ENCODE results near the gene MARVELD1. TPM values are rescaled to one million over a fixed set of nuclear protein-coding genes. Genes with fewer than 3 reads are reported as not detected.

The MARVELD1 gene
- polyA plus RNA-seq, 2 of the 4 experiments (the other 2 are of a cell fraction): 29.1 to 31.7 TPM

- H3K27ac ChIP-seq: no peak overlapping the region
- POLR2A ChIA-PET: no interaction called here
- H3K9me3 ChIP-seq: no peaks in the 10 kb centered on the region
- ATAC-seq: no peak
- no peak overlapping the region for H3K4me2 ChIP-seq
- no peak for TF ChIP-seq NR3C1 (IDR thresholded peaks at IDR 0.05)
- TF ChIP-seq HOXA7 (CRISPR knock-in tag; IDR thresholded peaks at IDR 0.05): no peak
- TF ChIP-seq EHF (CRISPR knock-in tag; IDR thresholded peaks at IDR 0.05): no peak
- no peak for TF ChIP-seq JUN (IDR thresholded peaks at IDR 0.05)
- TF ChIP-seq BCL3 (IDR thresholded peaks at IDR 0.05): no peak
- no peak for TF ChIP-seq NFE2L2 (conservative IDR thresholded peaks at IDR 0.05; ENCODE audit: low read length)
- TF ChIP-seq ZNF302 (CRISPR knock-in tag; IDR thresholded peaks at IDR 0.05): no peak
- no peak overlapping the region for H3K4me3 ChIP-seq
- no peak for FAIRE-seq
- CTCF ChIA-PET: interaction anchor here (1.0 to 37.6 kb wide), 3 partner anchors 13 to 55 kb away, joined by 3 to 1127 read pairs (median 4); partner anchors contain the start of genes MARVELD1 and ZFYVE27
- WGBS (ENCODE audit: missing lambda C conversion rate): 96% methylated on average over 1 of the region's 1 CpG
- DNase-seq (ENCODE audit: low read depth in 1 of 2, low spot score in 1 of 2): no peak
- no peaks in the 10 kb centered on the region for H3K4me1 ChIP-seq
Observed at GRCh38 chr10:97664282-97664850, 49.2 kb upstream of the MARVELD1 start.

GRCh38 chr10:97666992-97667391 lies 46.5 kb upstream of the MARVELD1 start:
- whole genome bisulfite sequencing (ENCODE audit: missing lambda C conversion rate): 90% methylated on average over 7 of the region's 7 CpGs
- no peak overlapping the region for H3K4me2 ChIP-seq
- POLR2A ChIA-PET: interaction anchor here (1.0 kb wide), 1 partner anchor 18 kb away, joined by 6 read pairs; no protein-coding TSS in a partner anchor

GRCh38 chr10:97667463-97667862 lies 46.1 kb upstream of the MARVELD1 start:
- Histone ChIP-seq H3K9me3 (no peaks in the 10 kb centered on the region), H3K4me1 (no peaks in the 10 kb centered on the region), H3K4me2 (no peak overlapping the region), H3K4me3 (no peak overlapping the region), H3K27ac (no peak overlapping the region)
- no peak for DNase-seq (ENCODE audit: low read depth in 1 of 2, low spot score in 1 of 2)
- peak; percentile 6 to 39; a peak in 4 of 6 replicates for ATAC-seq
- CTCF ChIA-PET: interaction anchor here (0.8 to 37.6 kb wide), 5 partner anchors 10 to 201 kb away, joined by 3 to 1127 read pairs (median 10); partner anchors contain the start of genes ANKRD2, MARVELD1 and ZFYVE27
- POLR2A ChIA-PET: interaction anchor here (1.0 to 1.1 kb wide), 2 partner anchors 17 to 20 kb away, joined by 3 to 6 read pairs; partner anchors contain the start of gene AVPI1
- no peak for FAIRE-seq
- 90% methylated on average over 6 of the region's 6 CpGs for WGBS (ENCODE audit: missing lambda C conversion rate)
- no peak for TF ChIP-seq MAFK (IDR thresholded peaks at IDR 0.05; ENCODE audit: partially characterized antibody)
- TF ChIP-seq CEBPB (IDR thresholded peaks at IDR 0.05): no peak
- no peak for TF ChIP-seq PBX3 (IDR thresholded peaks at IDR 0.05)
- no peak for TF ChIP-seq HOXB13 (CRISPR knock-in tag; IDR thresholded peaks at IDR 0.05; ENCODE audit: low read depth)
- TF ChIP-seq FOSL2 (IDR thresholded peaks at IDR 0.05): no peak
- no peak for TF ChIP-seq FOSL2 (CRISPR knock-in tag; IDR thresholded peaks at IDR 0.05)
- no peak for TF ChIP-seq ELK1 (IDR thresholded peaks at IDR 0.05; ENCODE audit: low read depth, low read length)
- no peak for TF ChIP-seq MAZ (IDR thresholded peaks at IDR 0.05; ENCODE audit: borderline replicate concordance, low read depth, low read length)
- no peak for TF ChIP-seq MYC (IDR thresholded peaks at IDR 0.05; ENCODE audit: borderline replicate concordance, low read length)
- no peak for TF ChIP-seq ZNF302 (CRISPR knock-in tag; IDR thresholded peaks at IDR 0.05)
- no peak for TF ChIP-seq HOXB5 (CRISPR knock-in tag; IDR thresholded peaks at IDR 0.05)
- TF ChIP-seq RCOR1 (IDR thresholded peaks at IDR 0.05; ENCODE audit: low read depth, low read length): no peak
- TF ChIP-seq BCL3 (IDR thresholded peaks at IDR 0.05): no peak
- no peak for TF ChIP-seq HEYL (CRISPR knock-in tag; IDR thresholded peaks at IDR 0.05)
- TF ChIP-seq RFX5 (IDR thresholded peaks at IDR 0.05): no peak
- no peak for TF ChIP-seq ZFP36 (IDR thresholded peaks at IDR 0.05; ENCODE audit: borderline replicate concordance, partially characterized antibody)
- TF ChIP-seq MAX (IDR thresholded peaks at IDR 0.05): no peak

More at GRCh38 chr10:97666992-97667391, 46.5 kb upstream of the MARVELD1 start:
- ATAC-seq (peak in 1 of 2 experiments; percentile 10; a peak in 1 of 6 replicates), DNase-seq (ENCODE audit: low read depth in 1 of 2, low spot score in 1 of 2) (no peak), FAIRE-seq (no peak)
- H3K9me3 ChIP-seq: no peaks in the 10 kb centered on the region
- H3K4me3 ChIP-seq: no peak overlapping the region
- CTCF ChIA-PET: interaction anchor here (2.7 to 37.6 kb wide), 3 partner anchors 10 to 95 kb away, joined by 10 to 1127 read pairs (median 26); partner anchors contain the start of genes ANKRD2, MARVELD1 and ZFYVE27
- no peak overlapping the region for H3K27ac ChIP-seq
- TF ChIP-seq TFCP2L1 (CRISPR knock-in tag; IDR thresholded peaks at IDR 0.05): no peak
- no peak for TF ChIP-seq RAD21 (conservative IDR thresholded peaks at IDR 0.05 in 1 of 2, IDR thresholded peaks at IDR 0.05 in 1 of 2)
- TF ChIP-seq HEYL (CRISPR knock-in tag; IDR thresholded peaks at IDR 0.05): no peak
- no peak for TF ChIP-seq ZFP36 (IDR thresholded peaks at IDR 0.05; ENCODE audit: borderline replicate concordance, partially characterized antibody)
- TF ChIP-seq NFE2L2 (conservative IDR thresholded peaks at IDR 0.05; ENCODE audit: low read length): no peak
- TF ChIP-seq EHMT2 (IDR thresholded peaks at IDR 0.05; ENCODE audit: low read depth): no peak
- TF ChIP-seq ZSCAN20 (CRISPR knock-in tag; IDR thresholded peaks at IDR 0.05): no peak
- no peak for TF ChIP-seq ZNF302 (CRISPR knock-in tag; IDR thresholded peaks at IDR 0.05)
- H3K4me1 ChIP-seq: no peaks in the 10 kb centered on the region
